ENCODE data around the gene CORO2B.

Gene CORO2B

GRCh38 chr15:68666812-68667450 lies 88.1 kb downstream of the CORO2B start:
- no peak overlapping the region for H3K4me3 ChIP-seq (ENCODE audit: low read length)
- no peak for DNase-seq (ENCODE audit: low read depth)
- TF ChIP-seq CTCF (conservative IDR thresholded peaks at IDR 0.05; ENCODE audit: low read length): no peak

DNA sequence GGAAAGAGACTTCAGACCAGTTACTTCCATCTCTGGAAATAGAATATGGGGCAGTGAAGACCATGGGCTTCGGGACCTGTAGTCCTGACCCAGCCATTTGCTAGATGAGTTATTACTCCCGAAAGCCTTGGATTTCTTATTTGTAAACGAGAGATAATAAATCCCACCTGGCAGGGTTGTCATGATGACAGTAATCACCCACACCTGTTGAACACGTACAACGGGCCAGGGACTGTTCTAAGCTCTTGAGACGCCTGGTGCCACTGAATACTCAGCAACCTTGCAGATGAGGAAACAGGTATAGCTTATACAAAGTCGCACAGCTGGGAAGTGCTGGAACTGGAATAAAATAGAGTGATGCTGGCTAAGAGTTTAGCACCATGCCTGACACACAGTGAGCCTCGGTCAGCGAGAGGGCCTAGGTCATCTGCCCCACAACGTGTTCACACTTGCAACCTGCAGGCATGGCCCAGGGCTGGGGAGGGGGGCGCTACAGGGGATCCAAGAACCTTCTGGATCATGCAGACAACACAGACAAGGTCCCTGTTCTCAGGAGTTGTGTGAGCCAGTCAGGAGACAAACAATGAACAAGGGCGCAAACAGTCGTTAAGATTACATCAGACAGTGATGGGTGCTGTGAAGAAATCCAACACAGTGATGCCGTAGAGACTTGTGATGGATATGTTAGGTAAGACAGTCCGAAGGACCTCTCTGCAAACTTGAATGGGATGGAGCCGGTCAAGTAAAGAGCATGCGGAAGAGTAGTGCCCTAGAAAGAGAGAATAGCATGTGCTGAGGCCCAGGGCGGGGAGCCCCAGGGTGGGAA lies 89.2 kb downstream of the CORO2B start:
- no peak for DNase-seq (ENCODE audit: low read depth)
- no peak for TF ChIP-seq CTCF (conservative IDR thresholded peaks at IDR 0.05; ENCODE audit: low read length)
- H3K4me3 ChIP-seq (ENCODE audit: low read length): no peak overlapping the region

- no peak for TF ChIP-seq CTCF (conservative IDR thresholded peaks at IDR 0.05; ENCODE audit: low read length)
- H3K4me3 ChIP-seq (ENCODE audit: low read length): no peak overlapping the region
- no peak for DNase-seq (ENCODE audit: low read depth)
Observed at GRCh38 chr15:68668926-68669600, 90.3 kb downstream of the CORO2B start.

DNA sequence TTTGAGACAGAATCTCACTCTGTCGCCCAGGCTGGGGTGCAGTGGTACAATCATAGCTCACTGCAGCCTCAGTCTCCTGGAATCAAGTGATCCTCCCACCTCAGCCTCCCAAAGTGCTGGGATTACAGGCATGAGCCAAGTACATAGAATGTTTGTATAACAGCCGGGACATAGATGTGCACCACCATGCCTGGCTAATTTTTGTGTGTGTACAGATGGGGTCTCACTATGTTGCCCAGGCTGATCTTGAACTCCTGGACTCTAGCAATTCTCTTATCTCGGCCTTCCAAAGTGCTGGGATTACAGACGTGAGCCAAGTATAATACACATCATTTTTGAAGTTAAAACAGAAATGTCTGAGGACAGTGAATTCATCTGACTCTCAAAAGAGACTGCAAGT lies 93.5 kb downstream of the CORO2B start:
- no peak for TF ChIP-seq CTCF (conservative IDR thresholded peaks at IDR 0.05; ENCODE audit: low read length)
- DNase-seq (ENCODE audit: low read depth): no peak
- H3K4me3 ChIP-seq (ENCODE audit: low read length): no peak overlapping the region

DNA sequence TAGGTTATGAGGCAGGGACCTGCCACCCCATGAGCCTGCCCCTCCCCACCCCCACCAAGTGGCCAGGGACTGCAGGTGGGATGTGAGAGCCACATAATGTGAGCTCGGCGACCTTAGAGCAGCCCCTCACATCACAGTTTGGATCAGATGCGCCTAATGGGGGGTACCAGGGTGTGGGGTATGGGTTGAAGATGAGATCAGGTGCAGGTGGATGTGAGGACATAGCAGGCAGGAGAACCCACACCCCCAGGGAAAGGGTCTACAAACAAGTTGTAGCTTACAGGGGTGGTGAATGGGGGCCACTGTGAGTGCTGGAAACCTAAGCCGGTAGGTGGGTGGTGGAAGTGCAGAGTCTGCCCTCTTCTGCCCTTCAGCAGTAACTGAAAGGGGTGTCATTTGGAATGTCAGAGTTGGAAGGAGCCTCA lies 94.0 kb downstream of the CORO2B start:
- peak; percentile 27 for DNase-seq (ENCODE audit: low read depth)
- no peak overlapping the region for H3K4me3 ChIP-seq (ENCODE audit: low read length)
- TF ChIP-seq CTCF (conservative IDR thresholded peaks at IDR 0.05; ENCODE audit: low read length): peak; percentile 58

- DNase-seq (ENCODE audit: low read depth): no peak
- no peak for TF ChIP-seq CTCF (conservative IDR thresholded peaks at IDR 0.05; ENCODE audit: low read length)
- H3K4me3 ChIP-seq (ENCODE audit: low read length): no peak overlapping the region
Observed at GRCh38 chr15:68674975-68675374, 96.2 kb downstream of the CORO2B start.
